VCaP (cell line): ENCODE results near the gene CALHM3.

ENCODE experiments used
- H3K27ac ChIP-seq: fragments of 450-650 bp; 2 replicates; pipeline ENCODE4 v1.5.1; 2017
- CTCF ChIP-seq: fragments of 450-650 bp; conservative IDR thresholded peaks from 2 replicates; pipeline ENCODE4 v1.5.1; 2017; ENCODE audit warnings: mild to moderate bottlenecking, moderate library complexity

Gene CALHM3

GRCh38 chr10:103498936-103499638 is 20.0 kb upstream of the CALHM3 start:
- H3K27ac ChIP-seq, result no peak overlapping the region
- TF ChIP-seq CTCF, result no peak

GRCh38 chr10:103497161-103497915 is 18.3 kb upstream of the CALHM3 start:
- TF ChIP-seq CTCF, result no peak
- H3K27ac ChIP-seq, result no peak overlapping the region

GRCh38 chr10:103495321-103495720 is 16.3 kb upstream of the CALHM3 start:
- TF ChIP-seq CTCF, result no peak
- H3K27ac ChIP-seq, result no peak overlapping the region

- no peak overlapping the region; the same call in 1 of the 2 replicates for H3K27ac ChIP-seq
- no peak for TF ChIP-seq CTCF
Observed at GRCh38 chr10:103493916-103494877, 15.2 kb upstream of the CALHM3 start.

GRCh38 chr10:103493362-103493915 is 14.4 kb upstream of the CALHM3 start, which contains the start of gene NEURL1:
NEURL1 (plus strand) TSS chr10:103493705; CDS start chr10:103494388, 683 bp downstream.
- no peak within 1 kb of the TSS; the same call in 1 of the 2 replicates for H3K27ac ChIP-seq
- no peak for TF ChIP-seq CTCF

- H3K27ac ChIP-seq, result no peak overlapping the region
- no peak for TF ChIP-seq CTCF
Observed at GRCh38 chr10:103492655-103493261, 13.7 kb upstream of the CALHM3 start.
